Endothelial cell of umbilical vein (primary cell): ENCODE measurements around the gene FILIP1L.

Experiments used
- CTCF ChIP-seq, 2 donors: IDR thresholded peaks; 1 replicate in 1 of 2; 2 replicates in 1 of 2; pipeline ENCODE4 v1.5.1; 2011; ENCODE audit warnings: low read length in 2 of 2, mild to moderate bottlenecking in 2 of 2, moderate library complexity in 2 of 2, control low read depth in 1 of 2, inconsistent platforms in 1 of 2, low read depth in 1 of 2; ENCODE audit not compliant: insufficient read depth in 1 of 2; ENCODE audit errors: extremely low read depth in 1 of 2
- EZH2 ChIP-seq: IDR thresholded peaks from 2 replicates; pipeline ENCODE4 v1.6.1; 2012; ENCODE audit warnings: borderline replicate concordance, low read depth, mild to moderate bottlenecking, moderate library complexity, low read length, inconsistent platforms; ENCODE audit not compliant: severe bottlenecking

DNA sequence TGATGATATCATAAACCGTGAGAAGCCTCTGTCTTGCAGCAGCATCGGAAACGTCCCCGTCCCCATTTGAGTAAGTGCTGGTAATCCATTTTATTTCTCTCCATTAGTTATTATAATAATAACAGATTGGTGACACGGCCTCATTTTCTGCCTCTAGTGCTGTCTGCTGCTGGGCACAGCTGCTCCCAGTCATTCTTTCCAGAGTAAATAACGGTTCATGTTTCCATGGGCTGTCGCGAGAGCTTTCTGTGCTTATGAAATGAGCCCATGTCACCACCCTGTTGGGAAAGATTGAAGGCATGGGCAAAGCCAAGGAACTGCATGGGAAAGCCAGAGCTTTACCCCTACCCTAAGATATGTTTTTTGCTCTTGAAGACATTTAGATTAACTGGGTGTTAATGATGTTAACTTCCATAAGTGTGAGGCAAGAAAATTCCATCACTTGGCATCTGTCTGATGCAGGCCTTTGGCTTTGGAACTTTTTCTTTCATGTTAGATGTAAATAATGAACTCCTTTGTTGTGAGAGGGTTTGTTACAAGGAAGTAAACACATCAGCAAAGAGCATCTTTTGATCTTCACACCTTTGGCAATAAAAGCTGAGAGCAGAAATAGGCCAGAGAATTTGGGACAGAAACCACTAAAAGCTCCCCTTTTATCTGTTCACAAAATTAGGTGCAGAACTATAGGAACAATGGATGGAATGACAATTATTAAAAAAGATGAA lies 141.8 kb downstream of the FILIP1L start:
- TF ChIP-seq CTCF (IDR thresholded peaks at IDR 0.05; ENCODE audit: extremely low read depth in 1 of 2, insufficient read depth in 1 of 2, low read depth in 1 of 2, low read length in 2 of 2) (no peak), EZH2 (no peak)
